ENCODE measurements around the gene ADAMTS6.

ADAMTS6 gene

GRCh38 chr5:65248896-65249295, 232.8 kb downstream of the ADAMTS6 start:
- Histone ChIP-seq H3K27ac (ENCODE audit: extremely low read depth, low read depth, low read length) (no peak overlapping the region), H3K36me3 (ENCODE audit: control insufficient read depth in 2 of 2, insufficient read depth in 1 of 2, low read length in 2 of 2) (no peaks in the 10 kb centered on the region), H3K4me3 (ENCODE audit: low read depth, low read length) (no peak overlapping the region), H3K9me3 (ENCODE audit: control insufficient read depth, insufficient read depth, low read depth, low read length) (no peaks in the 10 kb centered on the region), H3K4me1 (ENCODE audit: control insufficient read depth, insufficient read depth, low read length) (no peaks in the 10 kb centered on the region)
- ChIA-PET POLR2A (no interaction called here), CTCF (interaction anchor here (0.6 kb wide), 1 partner anchor 1905 kb away, joined by 3 read pairs; no protein-coding TSS in a partner anchor)
- TF ChIP-seq SCRT2 (tag by site-specific recombination; IDR thresholded peaks at IDR 0.05) (peak; percentile 83), SCRT1 (tag by site-specific recombination; IDR thresholded peaks at IDR 0.05; ENCODE audit: borderline replicate concordance) (peak; percentile 28; the same call in 1 of the 2 replicates), ZNF398 (tag by site-specific recombination; IDR thresholded peaks at IDR 0.05) (no peak)

- Histone ChIP-seq H3K27ac (ENCODE audit: extremely low read depth, low read depth, low read length) (no peak overlapping the region), H3K4me1 (ENCODE audit: control insufficient read depth, insufficient read depth, low read length) (no peaks in the 10 kb centered on the region), H3K4me3 (ENCODE audit: low read depth, low read length) (no peak overlapping the region), H3K9me3 (ENCODE audit: control insufficient read depth, insufficient read depth, low read depth, low read length) (no peaks in the 10 kb centered on the region), H3K36me3 (ENCODE audit: control insufficient read depth in 2 of 2, insufficient read depth in 1 of 2, low read length in 2 of 2) (no peaks in the 10 kb centered on the region)
- POLR2A ChIA-PET: no interaction called here
- no peak for TF ChIP-seq KLF9 (tag by site-specific recombination; IDR thresholded peaks at IDR 0.05; ENCODE audit: low read depth)
- peak; percentile 69 for TF ChIP-seq PRDM1 (tag by site-specific recombination; IDR thresholded peaks at IDR 0.05)
- CTCF ChIA-PET: no interaction called here
These were observed 234.1 kb downstream of the ADAMTS6 start for GRCh38 chr5:65247594-65247993.

- Histone ChIP-seq H3K9me3 (ENCODE audit: control insufficient read depth, insufficient read depth, low read depth, low read length) (no peaks in the 10 kb centered on the region), H3K27ac (ENCODE audit: extremely low read depth, low read depth, low read length) (no peak overlapping the region), H3K4me1 (ENCODE audit: control insufficient read depth, insufficient read depth, low read length) (no peaks in the 10 kb centered on the region), H3K36me3 (ENCODE audit: control insufficient read depth in 2 of 2, insufficient read depth in 1 of 2, low read length in 2 of 2) (no peaks in the 10 kb centered on the region), H3K4me3 (ENCODE audit: low read depth, low read length) (no peak overlapping the region)
- POLR2A ChIA-PET: no interaction called here
- CTCF ChIA-PET: no interaction called here
- no peak for TF ChIP-seq SALL2 (tag by site-specific recombination; IDR thresholded peaks at IDR 0.05; ENCODE audit: borderline replicate concordance)
- no peak for TF ChIP-seq ZNF341 (tag by site-specific recombination; IDR thresholded peaks at IDR 0.05; ENCODE audit: low read depth)
- TF ChIP-seq ZNF423 (tag by site-specific recombination; IDR thresholded peaks at IDR 0.05): no peak
- TF ChIP-seq ZBTB49 (tag by site-specific recombination; IDR thresholded peaks at IDR 0.05; ENCODE audit: low read depth): no peak
- TF ChIP-seq YY1 (tag by site-specific recombination; IDR thresholded peaks at IDR 0.05): no peak
- no peak for TF ChIP-seq ZNF704 (tag by site-specific recombination; IDR thresholded peaks at IDR 0.05)
- no peak for TF ChIP-seq ZNF394 (tag by site-specific recombination; IDR thresholded peaks at IDR 0.05; ENCODE audit: borderline replicate concordance)
- no peak for TF ChIP-seq ZNF132 (tag by site-specific recombination; IDR thresholded peaks at IDR 0.05; ENCODE audit: borderline replicate concordance)
- no peak for TF ChIP-seq MYNN (tag by site-specific recombination; IDR thresholded peaks at IDR 0.05; ENCODE audit: borderline replicate concordance)
- TF ChIP-seq ZNF548 (tag by site-specific recombination; IDR thresholded peaks at IDR 0.05): no peak
- TF ChIP-seq GLIS2 (tag by site-specific recombination; IDR thresholded peaks at IDR 0.05): no peak
- TF ChIP-seq ZNF600 (tag by site-specific recombination; IDR thresholded peaks at IDR 0.05): no peak
- TF ChIP-seq ZNF416 (tag by site-specific recombination; IDR thresholded peaks at IDR 0.05): no peak
- TF ChIP-seq ZNF426 (tag by site-specific recombination; IDR thresholded peaks at IDR 0.05): no peak
- no peak for TF ChIP-seq ZNF580 (tag by site-specific recombination; IDR thresholded peaks at IDR 0.05)
- no peak for TF ChIP-seq ZNF140 (tag by site-specific recombination; IDR thresholded peaks at IDR 0.05)
These were observed 235.0 kb downstream of the ADAMTS6 start for GRCh38 chr5:65246741-65247140.

Measured in HEK293 (cell line).